Ishikawa (cell line): ENCODE data around the gene SLC23A2.

Experiments
- TEAD4 ChIP-seq: IDR thresholded peaks from 2 replicates; pipeline ENCODE4 v1.6.1; 2012
- USF1 ChIP-seq: IDR thresholded peaks from 2 replicates; pipeline ENCODE4 v1.6.1; 2012
- YY1 ChIP-seq: IDR thresholded peaks from 2 replicates; pipeline ENCODE4 v1.6.1; 2012; ENCODE audit warnings: low read depth

GRCh38 chr20:4904127-4904860 lies 97.0 kb downstream of the SLC23A2 start:
- TF ChIP-seq USF1, result no peak
- no peak for TF ChIP-seq YY1
- TF ChIP-seq TEAD4, result no peak
